ENCODE measurements around the gene ACSM2B.
"Not testable (repeated sequence)": the region's sequence is repeated elsewhere in the genome, so short reads cannot be mapped to it uniquely, and the experiment has no call there.

Gene ACSM2B

GRCh38 chr16:20576145-20576544 lies at the start of gene ACSM2B:
ACSM2B (minus strand) TSS chr16:20576367; CDS start chr16:20564845, 11,522 bp downstream.
- not testable (repeated sequence) for TF ChIP-seq CTCF (IDR thresholded peaks at IDR 0.05)

DNA sequence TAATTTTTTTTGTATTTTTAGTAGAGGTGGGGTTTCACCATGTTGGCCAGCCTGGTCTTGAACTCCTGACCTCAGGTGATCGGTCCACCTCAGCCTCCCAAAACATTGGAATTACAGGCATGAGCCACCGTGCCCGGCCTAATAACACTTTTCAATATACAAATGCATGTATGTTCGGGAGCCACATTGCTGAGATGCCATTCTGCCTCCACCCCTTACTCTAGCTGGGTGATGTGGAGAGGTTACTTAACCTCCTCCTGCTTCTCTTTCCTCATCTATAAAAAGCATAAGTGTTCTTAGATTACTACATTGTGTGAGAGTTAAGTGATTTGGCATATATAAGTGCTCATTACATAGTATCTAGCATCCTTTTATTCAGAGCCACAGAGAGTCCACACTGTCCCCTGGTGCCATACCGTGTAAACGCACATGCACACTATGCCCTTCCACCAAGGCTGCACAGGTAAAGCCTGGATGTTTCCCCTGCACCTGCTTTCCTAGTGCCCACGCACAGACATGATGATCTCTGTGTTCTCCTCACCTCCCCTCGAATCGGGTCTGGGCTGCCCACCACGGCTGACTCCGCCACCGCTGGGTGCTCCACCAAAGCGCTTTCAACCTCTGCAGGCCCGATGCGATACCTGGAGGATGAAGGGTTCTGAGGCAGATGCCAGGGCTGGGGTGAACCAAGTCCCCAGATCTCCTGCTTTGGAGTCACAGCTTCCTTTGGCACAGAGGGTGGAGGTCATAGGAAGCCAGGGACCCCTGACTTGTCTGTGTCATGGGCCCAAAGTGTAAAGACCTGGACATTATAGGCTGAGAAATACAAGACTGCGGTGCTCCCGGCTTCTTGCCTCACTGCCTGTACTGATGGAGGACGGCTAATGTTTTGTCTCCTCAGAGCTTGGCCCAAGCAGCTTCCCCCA lies 49.0 kb upstream of the ACSM2B start:
- TF ChIP-seq CTCF (IDR thresholded peaks at IDR 0.05), result no peak

DNA sequence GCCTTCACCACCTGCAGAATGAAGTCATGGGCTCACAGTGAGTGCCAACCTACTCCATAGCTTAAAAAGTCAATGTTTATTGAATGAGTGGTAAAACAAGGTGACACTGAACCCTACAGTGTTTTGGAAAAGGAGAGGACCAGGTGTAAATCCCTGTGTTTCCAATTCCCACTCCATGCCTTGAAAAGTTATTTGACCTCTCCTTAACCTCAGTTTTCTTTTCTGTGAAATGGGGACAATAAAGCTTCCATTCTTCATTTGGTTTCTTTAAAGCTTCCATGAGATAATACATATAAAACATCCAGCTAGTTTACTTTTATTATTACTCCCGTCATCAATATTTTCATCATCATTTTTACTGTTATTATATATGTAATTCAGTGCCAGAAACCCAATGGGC lies 48.0 kb upstream of the ACSM2B start:
- no peak for TF ChIP-seq CTCF (IDR thresholded peaks at IDR 0.05)

GRCh38 chr16:20622498-20622870 lies 46.3 kb upstream of the ACSM2B start:
- no peak for TF ChIP-seq CTCF (IDR thresholded peaks at IDR 0.05)

DNA sequence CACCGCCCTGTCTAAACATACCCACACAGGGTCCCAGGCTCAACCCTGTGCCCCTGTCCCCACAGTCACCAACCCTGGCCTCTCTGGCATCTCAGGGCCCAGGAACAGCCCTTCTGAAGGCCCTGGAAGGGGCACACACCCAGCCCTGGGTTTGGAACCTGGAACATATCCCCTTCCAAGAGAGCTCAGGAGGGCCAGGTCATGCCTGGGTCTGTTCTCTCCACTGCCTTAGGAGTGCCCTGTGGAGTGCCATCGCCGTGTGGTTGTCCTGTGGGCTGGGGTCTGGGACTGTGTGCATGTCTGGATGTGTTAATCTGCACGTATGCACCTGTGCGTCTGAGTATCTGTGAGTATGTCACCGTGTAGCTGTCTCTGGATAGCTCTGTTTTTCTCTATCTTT lies 45.2 kb upstream of the ACSM2B start:
- TF ChIP-seq CTCF (IDR thresholded peaks at IDR 0.05), result no peak

GRCh38 chr16:20620770-20621169 lies 44.6 kb upstream of the ACSM2B start:
- TF ChIP-seq CTCF (IDR thresholded peaks at IDR 0.05), result no peak

DNA sequence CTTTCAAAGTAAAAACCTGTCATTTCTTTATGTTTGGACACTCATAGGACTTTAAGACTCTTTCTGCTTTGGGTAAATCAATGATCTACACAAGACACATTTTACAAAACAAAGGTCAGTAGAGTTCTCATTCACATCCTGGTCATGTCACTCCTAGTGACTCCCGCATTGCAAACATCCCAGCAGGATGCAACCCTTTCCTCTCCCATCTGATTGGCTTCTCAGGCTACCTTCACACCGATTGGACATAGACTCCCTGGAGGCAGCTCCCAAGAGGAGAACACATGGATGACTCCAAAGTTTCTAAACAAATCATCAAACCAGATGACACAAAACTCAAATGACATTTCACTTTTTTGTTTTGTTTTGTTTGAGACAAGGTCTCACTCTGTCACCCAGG lies 43.8 kb upstream of the ACSM2B start:
- no peak for TF ChIP-seq CTCF (IDR thresholded peaks at IDR 0.05)
